PFSK-1 (cell line): ENCODE data around the gene ZNRF2.

Source experiments
- FOXP2 ChIP-seq: optimal IDR thresholded peaks from 2 replicates; pipeline ENCODE3; 2011; ENCODE audit warnings: borderline replicate concordance, control low read depth, inconsistent platforms; ENCODE audit not compliant: insufficient read depth; ENCODE audit errors: extremely low read length, extremely low read depth
- POLR2AphosphoS5 ChIP-seq: IDR thresholded peaks from 2 replicates; pipeline ENCODE4 v1.6.1; 2012; ENCODE audit warnings: low read depth, mild to moderate bottlenecking, control low read depth, low read length, moderate library complexity
- REST ChIP-seq, 2 experiments: IDR thresholded peaks; 2 replicates each; pipeline versions ENCODE4 v1.6.1 to v1.8.0; 2011 to 2012; ENCODE audit warnings: low read depth in 2 of 2, low read length in 2 of 2, control low read depth in 1 of 2, inconsistent platforms in 1 of 2, mild to moderate bottlenecking in 1 of 2, moderate library complexity in 1 of 2; ENCODE audit not compliant: insufficient read depth in 1 of 2
- SIN3A ChIP-seq: IDR thresholded peaks from 2 replicates; pipeline ENCODE4 v1.6.1; 2012; ENCODE audit warnings: mild to moderate bottlenecking, low read length, moderate library complexity, borderline replicate concordance; ENCODE audit not compliant: insufficient read depth
- TAF1 ChIP-seq: IDR thresholded peaks from 2 replicates; pipeline ENCODE4 v1.6.1; 2012; ENCODE audit warnings: low read length, control low read depth, borderline replicate concordance; ENCODE audit not compliant: insufficient read depth

Gene ZNRF2

DNA sequence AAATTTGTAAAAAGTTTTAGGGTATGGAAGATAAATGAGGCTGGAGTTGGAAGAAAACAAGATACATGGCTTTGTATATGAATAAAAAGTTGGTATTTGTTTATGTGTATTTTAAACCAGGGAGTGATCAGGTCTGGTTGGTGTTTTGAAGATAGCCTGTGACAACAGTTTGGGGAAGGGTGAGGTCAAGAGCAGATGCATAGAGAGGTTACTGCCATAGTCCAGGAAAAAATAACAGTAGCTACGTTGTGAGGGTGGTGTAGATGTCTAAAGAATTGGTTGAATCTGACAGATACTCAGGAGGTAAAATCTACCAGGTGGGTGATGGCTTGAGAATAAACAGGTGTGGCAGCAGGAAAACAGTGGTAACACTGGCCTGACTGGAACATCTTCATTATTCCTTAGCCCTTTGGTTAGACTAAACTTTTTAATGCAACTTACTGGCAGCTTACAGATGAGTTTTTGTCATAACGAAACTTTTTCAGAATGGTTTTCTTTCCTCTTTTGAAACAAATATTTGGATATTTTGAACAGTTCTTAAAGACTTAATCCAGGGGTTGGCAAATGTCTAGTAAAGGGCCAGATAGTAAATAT, 25.5 kb downstream of the ZNRF2 start:
- TF ChIP-seq SIN3A = no peak

DNA sequence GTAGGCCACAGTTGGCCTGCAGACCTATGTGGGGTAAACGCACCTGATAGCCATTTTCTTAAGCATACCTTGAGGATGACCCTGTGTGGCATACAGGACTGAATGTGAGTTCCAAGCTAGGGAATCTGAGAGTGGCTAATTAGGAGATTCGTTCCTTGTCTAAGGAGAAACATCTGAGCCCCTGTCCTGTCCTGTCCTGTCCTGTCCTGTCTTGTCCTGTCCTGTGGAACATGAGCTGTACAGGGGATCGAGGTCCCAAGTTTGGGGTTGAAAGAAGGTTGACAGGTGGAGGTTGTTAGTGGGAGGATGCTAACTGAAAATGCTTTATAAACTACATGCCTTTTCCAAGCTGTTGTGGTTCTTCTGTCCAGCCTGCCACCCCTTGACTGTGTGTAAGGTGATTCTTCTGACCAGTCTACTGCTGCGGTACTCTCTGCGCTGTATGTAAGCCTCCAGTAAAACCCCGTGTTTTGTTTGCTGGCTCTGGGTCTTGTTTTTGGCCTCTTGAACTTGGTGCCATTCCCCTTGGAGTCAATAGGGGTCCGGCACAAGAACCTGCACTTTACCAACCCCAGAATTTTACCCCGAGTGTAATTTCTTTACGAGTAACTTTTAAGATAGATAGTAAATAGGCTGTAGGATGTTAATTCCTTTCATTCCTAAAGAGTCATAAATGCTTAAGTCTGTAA, 26.4 kb downstream of the ZNRF2 start:
- TF ChIP-seq TAF1 (no peak), POLR2AphosphoS5 (no peak)

DNA sequence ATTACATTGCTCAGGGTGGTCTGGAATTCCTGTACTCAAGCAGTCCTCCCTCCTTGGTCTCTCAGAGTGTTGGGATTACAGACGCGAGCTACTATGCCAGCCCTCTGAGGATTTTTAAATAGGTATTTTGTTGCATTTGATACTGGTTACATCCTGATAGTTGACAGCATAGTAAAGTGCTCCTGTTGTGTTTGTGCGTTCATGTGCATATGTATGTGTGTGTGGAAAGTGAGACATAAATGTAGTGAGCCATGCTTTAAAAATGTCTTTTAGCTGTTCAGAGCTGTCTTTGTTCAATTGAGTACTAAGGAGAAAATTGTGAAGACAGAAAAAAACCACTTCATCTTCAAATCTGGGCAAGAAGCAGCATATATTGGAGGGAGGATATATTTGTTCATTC, 27.8 kb downstream of the ZNRF2 start:
- no peak for TF ChIP-seq SIN3A
- no peak for TF ChIP-seq POLR2AphosphoS5
- TF ChIP-seq FOXP2 = no peak
- no peak for TF ChIP-seq TAF1
- TF ChIP-seq REST (IDR thresholded peaks at IDR 0.05; ENCODE audit: insufficient read depth in 1 of 2, low read depth in 2 of 2, low read length in 2 of 2) = no peak

GRCh38 chr7:30313348-30313747, 29.0 kb downstream of the ZNRF2 start:
- TF ChIP-seq FOXP2 (no peak), POLR2AphosphoS5 (no peak), REST (IDR thresholded peaks at IDR 0.05; ENCODE audit: insufficient read depth in 1 of 2, low read depth in 2 of 2, low read length in 2 of 2) (no peak), SIN3A (no peak), TAF1 (no peak)

GRCh38 chr7:30313793-30314192, 29.4 kb downstream of the ZNRF2 start:
- TF ChIP-seq SIN3A (no peak), POLR2AphosphoS5 (no peak), REST (IDR thresholded peaks at IDR 0.05; ENCODE audit: insufficient read depth in 1 of 2, low read depth in 2 of 2, low read length in 2 of 2) (no peak), TAF1 (no peak), FOXP2 (no peak)

DNA sequence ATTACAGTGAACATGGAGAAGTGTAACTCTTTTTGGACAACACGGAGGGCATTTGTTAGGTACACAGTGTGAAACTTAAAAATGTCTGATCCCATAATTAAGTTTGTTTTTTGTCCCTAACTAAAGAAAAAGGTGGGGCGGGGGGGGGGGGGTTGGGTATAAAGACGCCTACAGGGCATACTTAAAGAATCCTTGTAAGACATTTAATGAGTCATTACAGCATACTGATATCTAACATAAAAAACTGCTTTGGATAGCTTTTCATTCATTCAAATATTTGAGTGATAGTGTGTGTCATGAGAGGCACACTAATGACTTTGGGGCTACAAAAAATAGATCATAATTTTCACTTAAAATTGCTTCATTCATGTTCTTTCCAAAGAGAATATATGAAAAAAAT, 31.2 kb downstream of the ZNRF2 start:
- no peak for TF ChIP-seq POLR2AphosphoS5

- no peak for TF ChIP-seq POLR2AphosphoS5
Measured at GRCh38 chr7:30320392-30320791, 36.0 kb downstream of the ZNRF2 start.
